Common myeloid progenitor, CD34-positive (primary cell): Measurements from ENCODE around the gene RAC3.

ENCODE experiments used
- CTCF ChIA-PET: fragments of 350-600 bp; sonication (Branson Sonifier 250); formaldehyde crosslinking; loops from one replicate; lab custom pipeline; 2021; ENCODE audit warnings: antibody characterized with exemption; lab: Charles Lee
- POLR2A ChIA-PET: fragments of 350-600 bp; sonication (Branson Sonifier 250); formaldehyde crosslinking; loops from one replicate; lab custom pipeline; 2021; ENCODE audit warnings: antibody characterized with exemption; lab: Charles Lee
- DNase-seq, 3 donors: peaks; one replicate each; pipeline versions ENCODE4 v3.0.0 to v3.0.0-alpha.2; 2013
- H3K27ac ChIP-seq, 2 experiments: 1 replicate in 1 of 2; 2 replicates in 1 of 2; pipeline ENCODE4 v1.7.0; 2013; ENCODE audit warnings: inconsistent platforms in 2 of 2, low read length in 2 of 2, mild to moderate bottlenecking in 2 of 2, low read depth in 1 of 2, moderate library complexity in 1 of 2; ENCODE audit not compliant: severe bottlenecking in 2 of 2, insufficient read depth in 1 of 2, poor library complexity in 1 of 2
- H3K27me3 ChIP-seq, 5 experiments: replicated peaks in 2 of 5; 1 replicate in 3 of 5; 2 replicates in 2 of 5; pipeline versions ENCODE4 v1.6.1 to v1.7.0; 2013; ENCODE audit warnings: low read length in 4 of 5, mild to moderate bottlenecking in 2 of 5, moderate library complexity in 2 of 5, inconsistent platforms in 1 of 5; ENCODE audit not compliant: insufficient read depth in 5 of 5, control insufficient read depth in 4 of 5
- H3K36me3 ChIP-seq, 4 experiments: 1 replicate in 2 of 4; 2 replicates in 2 of 4; pipeline versions ENCODE4 v1.6.1 to v1.7.0; 2013; ENCODE audit warnings: low read length in 3 of 4, control low read depth in 1 of 4, mild to moderate bottlenecking in 1 of 4; ENCODE audit not compliant: control insufficient read depth in 4 of 4, insufficient read depth in 4 of 4
- H3K4me1 ChIP-seq, 4 experiments: 1 replicate in 3 of 4; 2 replicates in 1 of 4; pipeline versions ENCODE4 v1.6.1 to v1.7.1; 2013; ENCODE audit warnings: low read length in 3 of 4, mild to moderate bottlenecking in 3 of 4, control low read depth in 1 of 4, inconsistent platforms in 1 of 4, moderate library complexity in 1 of 4; ENCODE audit not compliant: control insufficient read depth in 4 of 4, insufficient read depth in 4 of 4; ENCODE audit errors: control extremely low read depth in 1 of 4
- H3K4me3 ChIP-seq, 7 experiments: 1 replicate in 4 of 7; 2 replicates in 3 of 7; pipeline versions ENCODE4 v1.5.1 to v1.7.0; 2013; ENCODE audit warnings: mild to moderate bottlenecking in 7 of 7, low read length in 6 of 7, moderate library complexity in 6 of 7, inconsistent platforms in 2 of 7, low read depth in 2 of 7, control low read depth in 1 of 7; ENCODE audit not compliant: insufficient read depth in 4 of 7, control insufficient read depth in 1 of 7; ENCODE audit errors: extremely low read depth in 1 of 7
- H3K9me3 ChIP-seq, 5 experiments: 1 replicate in 4 of 5; 2 replicates in 1 of 5; pipeline versions ENCODE4 v1.6.1 to v1.7.1; 2013; ENCODE audit warnings: low read length in 4 of 5, mild to moderate bottlenecking in 2 of 5, inconsistent platforms in 1 of 5, low read depth in 1 of 5, moderate library complexity in 1 of 5; ENCODE audit not compliant: control insufficient read depth in 4 of 5, insufficient read depth in 2 of 5; ENCODE audit errors: control extremely low read depth in 1 of 5
- WGBS: methylation state at CpG from one replicate; pipeline ENCODE4 v1.1.5; 2013; ENCODE audit not compliant: insufficient coverage; 5-methylcytosine and 5-hydroxymethylcytosine counted together

Gene RAC3

GRCh38 chr17:81995463-81996231, 35.8 kb upstream of the RAC3 start:
- H3K36me3 ChIP-seq = peaks cover 0 to 17% (median 3%) of the 10 kb centered on the region in 4 experiments
- H3K9me3 ChIP-seq = peaks cover 0 to 4% (median 0%) of the 10 kb centered on the region in 5 experiments
- WGBS = 96% methylated on average over 26 of the region's 29 CpGs
- no peak overlapping the region for H3K27ac ChIP-seq
- ChIA-PET POLR2A (no interaction called here), CTCF (interaction anchor here (0.9 to 2.0 kb wide), 3 partner anchors 36 to 41 kb away, joined by 3 to 7 read pairs (median 6); no protein-coding TSS in a partner anchor)
- H3K4me3 ChIP-seq = no peak overlapping the region
- H3K27me3 ChIP-seq = no peaks in the 10 kb centered on the region
- H3K4me1 ChIP-seq = peaks cover 0 to 2% (median 0%) of the 10 kb centered on the region in 4 experiments
- DNase-seq = no peak

GRCh38 chr17:81996232-81996756, 35.2 kb upstream of the RAC3 start:
- ChIA-PET POLR2A (no interaction called here), CTCF (interaction anchor here (0.9 to 2.0 kb wide), 3 partner anchors 37 to 41 kb away, joined by 3 to 7 read pairs (median 6); partner anchors contain the start of gene DCXR)
- no peaks in the 10 kb centered on the region for H3K9me3 ChIP-seq
- WGBS = 95% methylated on average over 25 of the region's 28 CpGs
- H3K4me3 ChIP-seq = no peak overlapping the region
- H3K27ac ChIP-seq = no peak overlapping the region
- peaks cover 0 to 14% (median 3%) of the 10 kb centered on the region in 4 experiments for H3K36me3 ChIP-seq
- DNase-seq = no peak
- no peaks in the 10 kb centered on the region for H3K27me3 ChIP-seq
- peaks cover 0 to 2% (median 0%) of the 10 kb centered on the region in 4 experiments for H3K4me1 ChIP-seq

GRCh38 chr17:81996757-81997441, 34.6 kb upstream of the RAC3 start:
- DNase-seq = no peak
- CTCF ChIA-PET = interaction anchor here (0.9 to 2.0 kb wide), 3 partner anchors 37 to 42 kb away, joined by 3 to 7 read pairs (median 4); partner anchors contain the start of gene DCXR
- Histone ChIP-seq H3K27me3 (no peaks in the 10 kb centered on the region), H3K4me1 (peaks cover 0 to 1% (median 0%) of the 10 kb centered on the region in 4 experiments), H3K36me3 (peaks cover 0 to 14% (median 3%) of the 10 kb centered on the region in 4 experiments), H3K9me3 (no peaks in the 10 kb centered on the region), H3K4me3 (no peak overlapping the region), H3K27ac (no peak overlapping the region)
- POLR2A ChIA-PET = interaction anchor here (0.6 kb wide), 1 partner anchor 12 kb away, joined by 3 read pairs; no protein-coding TSS in a partner anchor
- 95% methylated on average over 28 of the region's 30 CpGs for WGBS

GRCh38 chr17:81998212-81998611, 33.3 kb upstream of the RAC3 start:
- POLR2A ChIA-PET = interaction anchor here (0.6 kb wide), 1 partner anchor 921 kb away, joined by 5 read pairs; no protein-coding TSS in a partner anchor
- 98% methylated on average over 5 of the region's 7 CpGs for WGBS
- no peak for DNase-seq
- Histone ChIP-seq H3K27ac (no peak overlapping the region), H3K36me3 (peaks cover 0 to 14% (median 3%) of the 10 kb centered on the region in 4 experiments), H3K27me3 (no peaks in the 10 kb centered on the region), H3K9me3 (no peaks in the 10 kb centered on the region), H3K4me1 (no peaks in the 10 kb centered on the region), H3K4me3 (no peak overlapping the region)
- CTCF ChIA-PET = no interaction called here

- peaks cover 0 to 11% (median 3%) of the 10 kb centered on the region in 4 experiments for H3K36me3 ChIP-seq
These were observed 32.6 kb upstream of the RAC3 start for GRCh38 chr17:81998691-81999438.

GRCh38 chr17:81999587-81999975, 31.9 kb upstream of the RAC3 start:
- Histone ChIP-seq H3K9me3 (no peaks in the 10 kb centered on the region), H3K4me3 (no peak overlapping the region), H3K4me1 (no peaks in the 10 kb centered on the region), H3K36me3 (peaks cover 0 to 10% (median 3%) of the 10 kb centered on the region in 4 experiments), H3K27ac (no peak overlapping the region), H3K27me3 (no peaks in the 10 kb centered on the region)
- DNase-seq = no peak
- 100% methylated on average over 2 of the region's 12 CpGs for WGBS
- ChIA-PET POLR2A (no interaction called here), CTCF (no interaction called here)

More at GRCh38 chr17:81998691-81999438, 32.6 kb upstream of the RAC3 start:
- ChIA-PET POLR2A (interaction anchor here (0.6 kb wide), 1 partner anchor 921 kb away, joined by 5 read pairs; no protein-coding TSS in a partner anchor), CTCF (no interaction called here)
- Histone ChIP-seq H3K4me1 (no peaks in the 10 kb centered on the region), H3K27me3 (no peaks in the 10 kb centered on the region), H3K4me3 (no peak overlapping the region), H3K9me3 (no peaks in the 10 kb centered on the region), H3K27ac (no peak overlapping the region)
- no peak for DNase-seq
- WGBS = 95% methylated on average over 7 of the region's 14 CpGs
